Right lobe of liver (tissue), 4 donors: ENCODE results near the gene SIN3B.

Source experiments
- POLR2A ChIP-seq: fragments of 450-650 bp; IDR thresholded peaks from one replicate; pipeline ENCODE4 v1.6.1; 2017; ENCODE audit warnings: antibody characterized with exemption, mild to moderate bottlenecking
- TF ChIP-seq, protein P1 (sequence below), 4 donors: fragments of 200-600 bp in 3 of 4; fragments of 450-650 bp in 1 of 4; IDR thresholded peaks; one replicate each; pipeline versions ENCODE4 v1.5.1 to v1.8.0; 2016 to 2022; ENCODE audit warnings: antibody characterized with exemption in 4 of 4, mild to moderate bottlenecking in 2 of 4
- donor health status: DM: no; HTN: no; CAD: no.
- donor health status: DM: no; HTN: no; CAD: no.
- donor health status: DM: no; HTN: yes; CAD: no.

DNA sequence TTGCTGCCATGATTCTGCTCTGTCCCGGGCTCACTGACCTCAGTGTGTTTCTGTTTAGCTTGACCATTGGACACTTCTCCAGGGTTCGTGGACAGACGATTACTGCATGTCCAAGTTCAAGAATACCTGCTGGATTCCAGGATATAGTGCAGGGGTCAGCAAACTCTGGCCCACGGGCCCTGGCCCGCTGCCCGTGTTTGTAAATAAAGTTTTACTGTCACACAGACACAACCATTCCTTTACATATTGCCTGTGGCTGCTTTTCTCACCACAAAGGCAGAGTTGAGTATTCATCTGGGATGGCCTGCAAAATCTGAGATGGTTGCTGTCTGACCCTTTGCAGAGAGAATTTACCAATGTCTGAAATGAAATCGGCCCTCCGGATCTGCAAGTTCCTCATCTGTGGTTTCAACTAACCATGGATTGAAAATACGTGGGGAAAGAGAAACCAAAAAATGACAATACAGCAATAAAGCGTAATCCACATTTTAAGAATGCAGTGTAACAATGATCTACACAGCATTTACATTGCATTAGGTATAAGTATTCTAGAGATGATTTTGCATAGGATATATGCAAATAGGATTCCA is 33.7 kb downstream of the SIN3B start:
- TF ChIP-seq, protein P1, sequence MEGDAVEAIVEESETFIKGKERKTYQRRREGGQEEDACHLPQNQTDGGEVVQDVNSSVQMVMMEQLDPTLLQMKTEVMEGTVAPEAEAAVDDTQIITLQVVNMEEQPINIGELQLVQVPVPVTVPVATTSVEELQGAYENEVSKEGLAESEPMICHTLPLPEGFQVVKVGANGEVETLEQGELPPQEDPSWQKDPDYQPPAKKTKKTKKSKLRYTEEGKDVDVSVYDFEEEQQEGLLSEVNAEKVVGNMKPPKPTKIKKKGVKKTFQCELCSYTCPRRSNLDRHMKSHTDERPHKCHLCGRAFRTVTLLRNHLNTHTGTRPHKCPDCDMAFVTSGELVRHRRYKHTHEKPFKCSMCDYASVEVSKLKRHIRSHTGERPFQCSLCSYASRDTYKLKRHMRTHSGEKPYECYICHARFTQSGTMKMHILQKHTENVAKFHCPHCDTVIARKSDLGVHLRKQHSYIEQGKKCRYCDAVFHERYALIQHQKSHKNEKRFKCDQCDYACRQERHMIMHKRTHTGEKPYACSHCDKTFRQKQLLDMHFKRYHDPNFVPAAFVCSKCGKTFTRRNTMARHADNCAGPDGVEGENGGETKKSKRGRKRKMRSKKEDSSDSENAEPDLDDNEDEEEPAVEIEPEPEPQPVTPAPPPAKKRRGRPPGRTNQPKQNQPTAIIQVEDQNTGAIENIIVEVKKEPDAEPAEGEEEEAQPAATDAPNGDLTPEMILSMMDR (IDR thresholded peaks at IDR 0.05), result no peak
- TF ChIP-seq POLR2A, result no peak
